ENCODE results near the gene EEFSEC.

The EEFSEC gene, protein sequence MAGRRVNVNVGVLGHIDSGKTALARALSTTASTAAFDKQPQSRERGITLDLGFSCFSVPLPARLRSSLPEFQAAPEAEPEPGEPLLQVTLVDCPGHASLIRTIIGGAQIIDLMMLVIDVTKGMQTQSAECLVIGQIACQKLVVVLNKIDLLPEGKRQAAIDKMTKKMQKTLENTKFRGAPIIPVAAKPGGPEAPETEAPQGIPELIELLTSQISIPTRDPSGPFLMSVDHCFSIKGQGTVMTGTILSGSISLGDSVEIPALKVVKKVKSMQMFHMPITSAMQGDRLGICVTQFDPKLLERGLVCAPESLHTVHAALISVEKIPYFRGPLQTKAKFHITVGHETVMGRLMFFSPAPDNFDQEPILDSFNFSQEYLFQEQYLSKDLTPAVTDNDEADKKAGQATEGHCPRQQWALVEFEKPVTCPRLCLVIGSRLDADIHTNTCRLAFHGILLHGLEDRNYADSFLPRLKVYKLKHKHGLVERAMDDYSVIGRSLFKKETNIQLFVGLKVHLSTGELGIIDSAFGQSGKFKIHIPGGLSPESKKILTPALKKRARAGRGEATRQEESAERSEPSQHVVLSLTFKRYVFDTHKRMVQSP

DNA sequence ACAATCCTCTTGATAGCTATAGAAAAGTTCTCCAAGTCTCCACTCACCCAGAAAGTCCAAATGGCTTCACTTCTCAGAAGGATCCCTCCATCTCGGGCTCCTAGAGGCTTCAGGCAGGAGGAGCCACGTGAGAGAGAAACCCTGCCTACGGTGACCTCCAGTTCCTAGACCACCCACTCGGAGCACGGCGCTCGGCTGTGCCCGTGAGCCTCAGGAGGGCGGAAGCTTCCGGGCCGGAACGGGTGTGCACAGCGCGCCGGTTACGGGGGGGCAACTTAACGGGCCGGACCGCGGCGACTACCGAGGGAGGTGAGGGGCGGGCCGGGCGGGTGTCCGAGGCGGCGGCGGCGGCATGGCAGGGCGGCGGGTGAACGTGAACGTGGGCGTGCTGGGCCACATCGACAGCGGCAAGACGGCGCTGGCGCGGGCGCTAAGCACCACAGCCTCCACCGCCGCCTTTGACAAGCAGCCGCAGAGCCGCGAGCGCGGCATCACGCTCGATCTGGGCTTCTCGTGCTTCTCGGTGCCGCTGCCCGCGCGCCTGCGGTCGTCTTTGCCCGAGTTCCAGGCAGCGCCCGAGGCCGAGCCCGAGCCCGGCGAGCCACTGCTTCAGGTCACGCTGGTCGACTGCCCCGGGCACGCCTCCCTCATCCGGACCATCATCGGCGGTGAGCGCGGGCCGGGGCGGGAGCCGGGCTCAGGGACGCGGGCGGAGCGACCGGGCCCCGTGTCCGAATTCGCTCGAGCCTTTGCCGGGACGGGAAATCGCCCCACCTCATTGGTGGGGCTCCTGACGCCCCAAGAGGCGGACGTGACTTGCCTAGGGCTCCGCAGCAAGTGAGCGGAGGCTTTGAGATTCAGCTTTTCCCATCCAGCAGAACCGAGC lies at the start of gene EEFSEC:
Gene EEFSEC (plus strand): TSS at position 326 of the 886 bp plus-strand sequence. CDS start 27 bp downstream, at position 353.
- DNase-seq: peak; percentile 61

DNA sequence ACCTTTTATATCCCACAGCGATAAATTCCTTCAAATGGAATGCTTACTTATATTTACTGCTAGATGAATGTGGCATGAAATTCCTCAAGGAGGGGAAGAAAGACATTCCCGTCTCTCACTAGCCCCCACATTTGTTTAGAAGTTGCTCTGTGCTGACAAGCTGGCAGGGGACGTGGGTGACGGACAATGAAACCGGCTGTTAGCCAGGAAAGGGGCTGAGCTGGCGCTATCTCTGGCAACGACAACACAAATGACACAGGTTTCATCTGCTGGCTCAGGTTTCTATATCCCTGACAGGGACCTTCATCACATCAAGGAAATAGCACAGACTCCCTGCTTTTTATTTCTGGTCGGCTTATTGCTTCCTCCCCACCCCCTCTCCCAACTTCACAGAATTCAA lies 45.4 kb upstream of the EEFSEC start:
- no peak for DNase-seq

DNA sequence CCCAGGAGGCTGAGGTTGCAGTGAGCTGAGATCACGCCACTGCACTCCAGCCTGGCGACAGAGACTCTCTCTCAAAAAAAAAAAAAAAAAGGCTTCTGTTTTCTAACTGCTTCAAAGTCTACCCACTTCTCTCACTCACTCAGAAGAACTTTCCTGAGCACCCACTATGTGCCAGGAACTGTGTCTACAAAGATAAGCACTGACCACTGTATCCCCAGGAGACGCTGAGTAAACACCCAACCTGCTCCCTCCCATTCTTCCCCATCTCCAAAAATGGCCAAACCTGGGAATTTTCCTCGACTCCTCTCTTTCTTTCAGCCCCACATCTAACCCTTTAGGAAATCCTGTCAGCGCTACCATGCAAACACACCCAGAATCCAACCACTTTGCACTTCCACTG lies 42.1 kb upstream of the EEFSEC start:
- no peak for DNase-seq

DNA sequence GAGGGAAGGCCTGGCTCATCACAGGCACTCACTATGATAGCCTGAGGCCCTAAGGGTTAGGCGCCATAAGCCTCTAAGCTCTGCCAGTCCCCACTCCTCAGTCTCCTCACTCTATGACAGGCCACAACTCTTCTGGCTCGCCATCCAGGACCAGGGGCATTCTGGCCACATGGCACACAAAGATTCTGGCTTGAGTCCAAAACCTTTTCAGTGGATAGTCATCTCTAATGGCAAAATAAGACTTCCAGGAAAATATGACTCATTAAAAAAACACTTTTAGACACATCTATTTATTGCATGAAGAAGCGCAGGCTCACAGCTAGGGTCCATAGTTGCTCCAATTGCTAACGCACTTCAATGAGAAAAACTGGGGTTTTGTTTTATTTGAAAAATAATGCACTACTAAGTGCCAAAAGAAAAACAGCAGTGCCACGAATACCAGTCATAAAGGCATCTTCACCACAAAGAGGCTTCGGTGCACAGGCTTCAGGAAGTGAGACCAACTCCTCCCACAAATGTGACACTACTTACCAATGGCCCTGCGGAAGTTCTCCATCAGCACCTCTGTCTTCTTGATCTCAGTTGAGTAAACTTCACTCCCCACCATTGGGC lies 40.8 kb upstream of the EEFSEC start:
- DNase-seq: peak; percentile 45

DNA sequence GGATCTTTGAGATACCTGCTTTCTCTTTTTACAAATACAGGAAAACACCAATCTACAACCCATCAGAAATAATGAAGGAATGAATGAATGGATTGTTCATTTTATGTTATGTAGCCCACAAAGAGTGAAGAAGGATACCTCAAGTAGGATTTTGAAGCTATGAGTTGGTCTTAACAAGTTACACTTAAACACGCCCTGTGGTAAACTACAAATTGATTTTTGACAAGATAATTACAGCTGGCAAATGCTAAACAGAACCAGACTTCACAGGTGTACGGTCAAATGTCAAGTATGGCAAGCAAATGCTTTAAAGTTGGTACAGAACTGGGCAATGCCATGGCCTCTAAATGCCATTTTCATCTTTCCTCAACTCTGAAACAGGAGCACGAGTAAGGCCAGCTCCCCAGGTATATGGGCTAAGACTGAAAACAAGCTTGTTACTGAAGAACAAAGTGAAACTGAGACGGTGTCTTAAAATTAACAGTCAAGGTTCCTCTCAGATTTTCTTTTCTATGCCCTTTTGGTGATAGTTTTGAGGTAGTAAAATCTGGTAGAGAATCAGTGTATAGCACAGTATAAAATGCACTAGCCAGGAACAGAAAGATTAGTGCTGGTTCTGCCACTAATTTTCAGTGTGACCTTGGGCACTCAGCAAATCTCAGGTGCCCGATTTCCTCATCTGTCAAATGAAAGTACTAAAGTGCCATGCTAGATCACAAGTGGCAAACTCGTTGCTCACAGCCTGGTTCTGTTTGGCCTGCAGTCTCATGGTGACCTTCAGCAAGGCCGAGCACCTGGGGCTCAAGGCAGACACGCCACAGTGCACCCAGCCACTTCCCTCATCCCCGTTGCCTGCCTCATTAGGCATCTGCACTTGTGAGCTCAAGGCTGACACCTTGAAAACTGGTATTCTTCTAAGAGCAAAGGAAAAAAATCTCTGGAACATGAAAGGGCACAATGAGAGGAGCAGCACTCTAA lies 39.2 kb upstream of the EEFSEC start:
- no peak for DNase-seq

DNA sequence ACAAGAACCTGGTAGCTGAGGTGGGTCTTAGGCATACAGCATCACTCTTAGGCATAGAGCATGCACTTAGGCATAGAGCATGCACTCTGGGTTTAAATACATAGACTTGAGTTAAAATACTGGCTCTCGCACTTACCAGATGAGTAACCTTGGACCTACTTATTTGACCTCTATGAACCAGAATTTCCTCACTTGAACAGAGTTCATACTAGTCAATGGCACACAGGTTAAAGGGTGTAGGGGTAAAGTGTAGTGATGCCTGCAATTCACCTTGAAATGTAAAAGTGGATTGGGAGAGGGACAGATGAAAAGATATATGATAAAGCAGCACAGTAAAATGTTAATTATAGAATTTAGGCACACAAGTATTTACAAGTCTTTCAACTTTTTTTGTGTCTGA lies 31.3 kb upstream of the EEFSEC start:
- DNase-seq: no peak

DNA sequence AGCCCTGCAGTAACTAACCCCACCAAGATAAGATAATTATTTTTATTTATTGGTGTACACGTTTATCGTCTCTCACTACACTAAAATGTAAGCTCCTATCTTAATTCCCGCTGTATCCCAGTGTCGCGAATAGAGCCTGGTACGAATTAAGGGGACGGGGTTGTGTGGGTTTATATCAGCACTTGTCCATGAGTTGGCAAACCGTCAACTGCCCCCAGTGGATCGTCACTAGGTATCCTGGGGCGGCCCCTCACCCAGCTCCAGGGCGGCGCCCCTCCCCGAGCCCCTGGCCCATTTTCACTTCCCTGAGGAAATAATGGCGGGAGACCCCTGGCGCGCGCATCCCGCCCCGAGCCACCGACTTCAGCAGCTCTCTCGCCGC lies 30.1 kb upstream of the EEFSEC start:
- DNase-seq: no peak

DNA sequence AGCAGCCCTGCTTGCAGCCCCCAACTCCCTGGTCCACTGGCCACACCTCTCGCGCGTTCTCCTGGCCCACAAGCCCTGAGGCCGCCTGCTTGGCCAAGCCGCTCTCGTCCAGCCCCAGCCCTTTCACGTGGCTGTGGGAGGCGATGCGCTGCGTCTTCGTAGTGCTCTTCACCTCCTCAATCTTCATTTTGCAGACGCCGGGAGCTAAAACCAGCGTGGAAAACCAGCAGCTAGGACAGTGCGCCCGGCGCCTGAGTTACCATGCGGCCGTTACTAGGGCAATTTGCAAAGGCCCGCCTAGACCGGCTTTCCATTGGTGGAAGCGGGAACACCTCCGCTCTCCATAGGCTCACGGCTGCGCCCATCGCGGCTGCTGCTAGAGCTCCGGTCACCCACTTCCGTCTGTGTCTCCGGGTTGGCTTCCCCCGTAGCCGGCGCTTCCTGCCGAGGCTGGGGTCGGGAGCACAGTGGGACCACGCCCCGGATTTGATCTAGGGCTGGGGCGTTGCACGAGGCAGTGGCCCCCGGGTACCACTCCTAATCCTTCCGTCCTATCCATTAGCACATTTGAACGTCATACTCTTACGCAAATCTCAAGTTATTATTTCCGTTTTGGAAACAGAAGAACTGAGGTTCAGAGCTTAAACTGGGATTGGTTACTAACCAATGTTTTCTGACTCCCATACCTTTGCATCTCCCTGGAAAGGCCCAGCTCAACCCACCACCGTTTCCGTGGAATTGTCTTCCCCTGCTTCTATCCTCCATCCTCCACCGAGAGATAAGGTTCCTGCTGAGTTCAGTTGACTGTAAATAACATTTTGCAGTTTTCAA lies 29.5 kb upstream of the EEFSEC start, which contains the start of gene RUVBL1:
Gene RUVBL1 (minus strand): TSS at position 275 of the 831 bp plus-strand sequence. CDS start 88 bp downstream, at position 187.
- peak; percentile 99 for DNase-seq

DNA sequence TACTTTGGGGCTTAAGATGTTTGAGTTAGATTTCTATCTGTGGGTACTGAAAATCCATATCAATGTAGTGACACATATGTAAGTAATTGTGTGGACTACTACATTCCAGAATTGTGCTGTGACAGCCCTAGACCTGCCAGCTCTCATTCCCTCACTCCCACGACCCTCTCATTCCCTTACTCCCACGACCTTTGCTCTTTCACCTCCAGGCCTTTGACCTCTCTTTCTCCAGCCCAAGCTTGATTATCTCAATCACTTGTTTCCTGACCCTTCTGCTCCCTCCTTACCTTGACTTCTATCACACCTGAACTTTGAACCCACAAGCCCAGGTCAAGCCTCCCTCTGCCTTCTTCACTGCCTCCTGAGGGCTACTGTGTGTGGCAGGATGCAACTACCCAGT lies 26.0 kb upstream of the EEFSEC start:
- no peak for DNase-seq

DNA sequence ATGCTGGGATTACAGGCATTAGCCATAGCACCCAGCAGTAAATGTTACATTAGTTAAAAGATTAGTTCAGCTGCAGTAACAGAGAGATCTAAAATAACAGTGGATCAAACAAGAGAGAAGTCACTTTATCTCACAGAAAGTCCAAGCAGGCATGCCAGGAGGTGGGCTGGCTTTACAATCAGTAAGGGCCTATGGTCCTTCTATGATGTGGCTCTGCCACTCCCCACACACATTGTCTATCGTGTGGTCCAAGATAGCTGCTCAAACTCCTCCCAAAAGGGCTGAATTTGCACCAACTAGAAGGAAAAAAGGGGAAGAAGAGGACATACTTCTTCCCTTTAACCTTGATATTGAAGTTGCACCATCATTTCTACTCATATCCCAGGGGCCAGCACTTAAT lies 25.0 kb upstream of the EEFSEC start:
- no peak for DNase-seq

DNA sequence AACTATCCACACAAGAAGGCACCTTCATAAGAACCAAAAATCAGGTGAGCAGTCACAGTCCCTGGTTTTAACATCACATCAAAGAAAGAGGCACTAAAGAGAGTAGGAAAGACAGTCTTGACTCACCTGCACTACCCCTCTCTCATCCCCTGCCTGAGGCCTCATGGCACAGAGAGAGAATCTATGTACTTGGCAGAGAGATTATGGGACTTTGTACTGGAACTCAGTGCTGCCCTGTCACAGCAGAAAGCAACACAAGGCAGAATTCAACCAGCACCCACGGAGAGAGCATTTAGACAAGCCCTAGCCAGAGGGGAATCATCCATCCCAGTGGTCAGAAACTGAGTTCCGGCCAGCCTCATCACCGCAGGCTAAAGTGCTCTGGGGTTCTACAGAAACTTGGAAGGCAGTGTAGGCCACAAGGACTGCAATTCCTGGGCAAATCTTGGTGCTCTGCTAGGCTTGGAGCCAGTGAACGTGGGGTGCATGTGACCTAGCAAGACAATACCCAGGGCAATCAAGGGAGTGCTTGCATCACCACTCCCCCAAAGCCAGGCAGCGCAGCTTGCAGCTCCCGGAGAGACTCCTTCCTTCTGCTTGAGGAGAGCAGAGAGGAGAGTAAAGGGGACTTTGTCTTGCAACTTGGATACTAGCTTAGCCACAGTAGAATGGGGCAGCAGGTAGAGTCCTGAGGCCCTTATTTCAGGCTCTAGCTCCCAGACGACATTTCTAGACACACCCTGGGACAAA lies 21.2 kb upstream of the EEFSEC start:
- DNase-seq: no peak

DNA sequence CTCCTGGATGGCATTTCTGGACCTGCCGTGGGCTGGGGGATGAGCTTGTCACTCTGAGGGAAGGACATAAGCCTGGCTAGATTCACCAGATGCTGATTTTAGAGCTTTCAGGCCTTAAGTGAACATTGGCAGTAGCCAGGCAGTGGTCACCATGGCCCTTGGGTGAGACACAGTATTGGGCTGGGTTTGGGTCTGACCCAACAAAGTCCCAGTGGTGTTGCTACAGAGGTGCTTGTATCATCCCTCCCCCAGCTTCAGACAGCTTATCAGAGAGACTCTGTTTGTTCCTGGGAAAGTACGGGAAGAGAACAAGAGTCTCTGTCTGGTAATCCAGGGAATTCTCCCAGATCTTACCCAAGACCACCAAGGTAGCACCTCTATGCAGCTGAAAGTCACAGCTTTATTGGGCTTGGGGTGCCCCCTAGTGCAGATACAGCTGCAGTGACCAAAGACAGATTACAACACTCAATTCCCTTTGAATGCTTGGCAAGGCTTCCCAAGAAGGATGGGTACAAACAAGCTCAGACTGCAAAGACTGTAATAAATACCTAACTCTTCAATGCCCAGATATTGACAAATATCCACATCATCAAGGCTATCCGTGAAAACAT lies 19.9 kb upstream of the EEFSEC start:
- peak; percentile 16 for DNase-seq

DNA sequence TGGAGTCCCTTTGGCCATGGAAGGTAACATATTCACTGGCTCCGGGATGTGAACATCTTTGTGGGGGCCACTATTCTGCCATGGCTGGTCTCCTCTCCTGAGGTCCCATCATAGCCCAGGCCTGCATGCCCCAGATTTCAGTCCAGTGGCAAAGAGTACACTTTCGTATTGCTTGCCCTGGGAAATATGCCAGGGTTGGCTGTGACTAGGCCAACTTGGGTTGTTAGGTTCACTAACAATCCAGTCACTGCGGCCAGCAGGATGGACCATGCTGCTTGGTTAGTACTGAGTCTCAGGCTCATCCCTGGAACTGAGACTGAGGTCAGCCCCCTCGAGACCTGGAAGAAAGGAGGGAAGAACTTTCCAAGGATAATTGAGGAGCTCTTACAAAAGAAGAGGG lies 9.8 kb upstream of the EEFSEC start:
- DNase-seq: no peak

DNA sequence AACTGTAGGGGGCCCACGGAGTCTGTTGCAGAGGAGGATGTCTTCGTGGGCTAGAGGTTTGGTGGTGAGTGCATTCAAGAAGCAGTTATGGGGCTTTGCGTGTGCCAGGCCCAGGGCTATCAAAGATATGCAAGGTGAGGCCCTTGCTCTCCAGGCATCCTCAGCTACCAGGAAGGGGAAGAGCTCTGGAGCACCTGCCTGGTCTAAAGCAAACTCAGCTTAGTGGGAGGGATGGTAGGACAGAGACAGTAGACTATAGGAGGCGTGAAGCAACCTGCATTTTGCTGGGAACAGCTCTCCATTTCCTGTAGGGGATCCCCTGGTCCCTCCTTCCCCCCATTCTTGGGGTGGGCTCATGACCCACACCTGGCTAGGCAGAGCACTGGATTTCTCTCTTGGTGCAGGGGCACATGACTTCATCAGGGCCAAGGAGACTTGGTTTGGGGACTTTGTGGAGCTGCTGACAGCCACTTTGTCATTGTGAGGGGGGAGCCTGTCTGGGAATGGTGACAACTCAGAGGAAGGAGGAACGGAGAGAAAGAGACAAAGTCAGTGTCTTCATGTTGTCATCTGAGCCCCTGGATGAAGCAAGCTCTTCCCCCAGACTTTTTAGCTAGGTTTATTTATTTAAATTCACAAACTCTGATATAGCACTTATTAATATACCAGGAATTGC lies 8.6 kb upstream of the EEFSEC start:
- DNase-seq: no peak

DNA sequence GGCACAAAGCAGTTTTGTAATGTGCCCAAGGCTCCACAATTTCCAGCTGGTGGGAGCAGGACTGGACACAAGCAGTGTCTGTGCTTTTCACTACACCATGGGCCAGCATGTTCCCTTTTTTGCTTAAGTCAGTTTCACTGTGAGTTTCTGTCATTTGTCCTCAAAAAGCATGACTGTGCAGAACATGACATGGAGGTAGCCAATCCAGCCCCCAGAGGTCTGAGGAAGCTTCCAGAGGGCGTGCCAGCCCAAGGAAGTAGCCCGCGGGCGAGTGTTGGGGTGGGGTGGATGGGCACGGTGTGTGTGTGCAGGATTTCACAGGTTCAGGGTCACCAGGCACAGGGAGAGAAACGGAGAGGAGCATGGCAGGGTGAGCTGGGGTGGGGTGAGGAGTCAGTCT lies 8.0 kb upstream of the EEFSEC start:
- no peak for DNase-seq

DNA sequence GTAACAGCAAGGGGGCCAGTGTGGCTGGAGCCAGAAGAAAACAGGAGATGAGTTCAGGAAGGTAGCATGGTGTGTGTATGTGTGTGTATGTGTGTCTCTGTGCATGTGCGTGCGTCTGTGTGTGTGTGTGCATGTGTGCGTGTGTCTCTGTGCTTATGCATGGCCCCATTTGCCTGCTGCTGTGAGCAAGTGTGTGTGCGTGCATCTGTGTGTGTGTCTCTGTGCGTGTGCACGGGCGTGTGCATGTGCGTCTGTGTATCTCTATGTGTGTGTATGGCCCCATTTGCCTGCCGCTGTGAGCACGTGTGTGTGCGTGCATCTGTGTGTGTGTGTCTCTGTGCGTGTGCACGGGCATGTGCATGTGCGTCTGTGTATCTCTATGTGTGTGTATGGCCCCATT lies 7.1 kb upstream of the EEFSEC start:
- no peak for DNase-seq

DNA sequence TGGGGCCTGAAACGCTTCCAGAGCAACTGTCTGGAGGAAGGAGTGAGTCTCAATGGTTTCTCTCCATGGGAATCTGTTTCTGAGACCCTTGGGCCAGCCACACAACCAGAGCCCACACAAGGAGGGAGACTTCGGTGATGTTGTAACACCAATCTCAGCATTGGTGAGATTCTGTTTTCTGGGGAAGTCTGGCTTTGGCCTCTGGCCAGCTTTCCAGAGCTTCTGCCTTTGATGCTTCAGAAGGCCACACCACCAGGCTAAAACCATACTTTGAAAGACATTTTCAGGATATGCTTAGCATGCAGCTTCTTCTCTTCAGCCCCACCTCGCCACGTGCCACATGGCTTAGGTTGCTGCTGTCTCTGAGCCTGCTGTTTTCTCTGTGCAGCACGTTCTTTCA lies 3.6 kb upstream of the EEFSEC start:
- no peak for DNase-seq

DNA sequence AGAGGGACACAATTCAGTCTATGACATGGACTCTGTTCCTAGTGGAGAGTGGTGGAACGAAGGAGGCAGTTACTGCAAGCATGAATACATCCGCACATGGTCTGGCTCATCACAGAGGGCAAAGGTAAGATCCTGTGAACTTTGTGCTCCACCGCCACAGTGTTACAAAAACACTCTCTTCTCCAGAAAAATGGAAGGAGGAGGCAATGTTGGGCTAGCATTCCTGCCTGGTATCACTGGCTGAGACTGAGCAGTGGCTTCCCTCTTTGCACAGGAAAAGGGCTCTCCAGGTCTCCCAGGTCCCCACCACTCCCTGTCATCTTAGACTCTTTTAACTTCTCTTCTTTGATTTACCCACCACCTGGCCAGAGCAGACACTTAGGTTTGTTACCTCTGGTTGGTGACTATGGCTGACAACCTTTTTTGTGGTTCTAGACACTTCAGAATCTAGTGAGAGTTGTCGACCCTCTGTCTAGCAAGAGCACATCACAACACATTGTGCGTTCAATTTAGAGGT lies 1.5 kb upstream of the EEFSEC start:
- DNase-seq: no peak
